Thyroid gland (tissue), 4 donors: ENCODE data around the gene HOTAIR. TPM values are rescaled to one million over a fixed set of nuclear protein-coding genes. Genes with fewer than 3 reads are reported as not detected.

Source experiments
- DNase-seq, 2 donors: peaks; one replicate each; pipeline ENCODE4 v3.0.0-alpha.2; 2019
- H3K27ac ChIP-seq, 3 donors: fragments of 200-600 bp; sonication (generic); 1 replicate in 2 of 3; 2 replicates in 1 of 3; pipeline ENCODE4 v1.5.1; 2016 to 2019; ENCODE audit warnings: mild to moderate bottlenecking in 1 of 3, moderate library complexity in 1 of 3
- H3K27me3 ChIP-seq: fragments of 200-600 bp; sonication (generic); one replicate; pipeline ENCODE4 v1.5.1; 2019
- H3K36me3 ChIP-seq, 2 donors: fragments of 200-600 bp; sonication (generic); one replicate each; pipeline ENCODE4 v1.5.1; 2016 to 2019
- H3K4me1 ChIP-seq, 2 donors: fragments of 200-600 bp; sonication (generic); one replicate each; pipeline ENCODE4 v1.5.1; 2017 to 2019
- H3K4me3 ChIP-seq, 3 donors: fragments of 200-600 bp; sonication (generic); replicated peaks in 1 of 3; 1 replicate in 2 of 3; 2 replicates in 1 of 3; pipeline ENCODE4 v1.5.1; 2016; ENCODE audit warnings: mild to moderate bottlenecking in 1 of 3
- H3K9me3 ChIP-seq: fragments of 200-600 bp; sonication (generic); one replicate; pipeline ENCODE4 v1.5.1; 2017
- CTCF ChIP-seq, 6 experiments: fragments of 200-600 bp in 3 of 6; fragments of 450-650 bp in 3 of 6; sonication (generic) in 3 of 6; IDR thresholded peaks; one replicate each; pipeline ENCODE4 v1.5.1; 2016 to 2019; ENCODE audit warnings: antibody characterized with exemption in 6 of 6, mild to moderate bottlenecking in 2 of 6, inconsistent platforms in 1 of 6, moderate library complexity in 1 of 6
- POLR2A ChIP-seq, 2 donors: fragments of 450-650 bp; IDR thresholded peaks; one replicate each; pipeline ENCODE4 v1.6.1; 2017; ENCODE audit warnings: antibody characterized with exemption in 2 of 2, mild to moderate bottlenecking in 2 of 2, moderate library complexity in 1 of 2
- WGBS, 2 donors: methylation state at CpG; one replicate each; pipeline ENCODE4 v1.1.5; 2017; 5-methylcytosine and 5-hydroxymethylcytosine counted together
- intact Hi-C: fragments of 100-400 bp; cut with DNase I; formaldehyde crosslinking; loops from one replicate; pipeline ENCODE4 v1.15.1; 2023
- total RNA-seq, 4 donors: library from RNA; depleted of rRNA; stranded (reverse); fragments of >200 nt; gene quantifications; one replicate each; pipeline ENCODE4 v1.2.3, GENCODE V29; 2016

Gene HOTAIR
- total RNA-seq, 4 donors from 2014 or later: not detected

GRCh38 chr12:53985994-53986685 is 11.4 kb upstream of the HOTAIR start:
- DNase-seq: no peak
- intact Hi-C loops: loop anchor here (10.0 kb wide), 1 partner anchor 221 kb away; no protein-coding TSS in a partner anchor
- H3K9me3 ChIP-seq: no peaks in the 10 kb centered on the region
- H3K27ac ChIP-seq: no peak overlapping the region
- peak overlapping the region in 1 of 3 donors; percentile 0 for H3K4me3 ChIP-seq
- H3K27me3 ChIP-seq: peaks cover 89% of the 10 kb centered on the region
- peaks cover 17 to 18% of the 10 kb centered on the region in 2 donors for H3K4me1 ChIP-seq
- TF ChIP-seq POLR2A (IDR thresholded peaks at IDR 0.05) (no peak), CTCF (IDR thresholded peaks at IDR 0.05) (no peak)
- H3K36me3 ChIP-seq: no peaks in the 10 kb centered on the region
- WGBS, 2 donors: 5 to 7% methylated on average over 20 to 35 of the region's 50 CpGs

- DNase-seq: no peak
- intact Hi-C loops: loop anchor here (10.0 kb wide), 1 partner anchor 221 kb away; no protein-coding TSS in a partner anchor
- no peak for TF ChIP-seq POLR2A (IDR thresholded peaks at IDR 0.05)
- TF ChIP-seq CTCF (IDR thresholded peaks at IDR 0.05): no peak
- Histone ChIP-seq H3K36me3 (no peaks in the 10 kb centered on the region), H3K4me1 (peaks cover 17 to 18% of the 10 kb centered on the region in 2 donors), H3K27me3 (peaks cover 89% of the 10 kb centered on the region), H3K9me3 (no peaks in the 10 kb centered on the region), H3K4me3 (peak overlapping the region in 1 of 3 donors; percentile 0), H3K27ac (no peak overlapping the region)
- WGBS, 2 donors: 5 to 40% methylated on average over 1 to 4 of the region's 21 CpGs
These were observed 10.9 kb upstream of the HOTAIR start for GRCh38 chr12:53985692-53985993.

- no peak within 1 kb of the TSS for H3K27ac ChIP-seq
- no peak for TF ChIP-seq POLR2A (IDR thresholded peaks at IDR 0.05)
- TF ChIP-seq CTCF (IDR thresholded peaks at IDR 0.05): peak in 3 of 6 experiments; percentile 12 to 38 (median 27)
- DNase-seq: peak; percentile 57 to 65
- H3K4me3 ChIP-seq: peak within 1 kb of the TSS in 1 of 3 donors; percentile 0
- H3K36me3 ChIP-seq: no peaks in the 10 kb centered on the region
- intact Hi-C loops: loop anchor here (10.0 kb wide), 1 partner anchor 220 kb away; no protein-coding TSS in a partner anchor
- H3K27me3 ChIP-seq: peaks cover 89% of the 10 kb centered on the region
- H3K4me1 ChIP-seq: peaks cover 17 to 18% of the 10 kb centered on the region in 2 donors
- WGBS, 2 donors: 8 to 9% methylated on average over 42 to 47 of the region's 55 CpGs
- no peaks in the 10 kb centered on the region for H3K9me3 ChIP-seq
These were observed 10.3 kb upstream of the HOTAIR start, which contains the start of gene HOXC10 for GRCh38 chr12:53984901-53985691. TSS of gene HOXC10 (plus strand) at chr12:53985146. CDS start at chr12:53985260, 114 bp downstream.

- intact Hi-C loops: loop anchor here (10.0 kb wide), 1 partner anchor 219 kb away; no protein-coding TSS in a partner anchor
- H3K9me3 ChIP-seq: no peaks in the 10 kb centered on the region
- DNase-seq: no peak
- no peak overlapping the region for H3K27ac ChIP-seq
- H3K4me1 ChIP-seq: peaks cover 17 to 18% of the 10 kb centered on the region in 2 donors
- no peak overlapping the region for H3K4me3 ChIP-seq
- H3K36me3 ChIP-seq: no peaks in the 10 kb centered on the region
- WGBS, 2 donors: 6 to 8% methylated on average over 29 to 30 of the region's 30 CpGs
- TF ChIP-seq CTCF (IDR thresholded peaks at IDR 0.05): no peak
- TF ChIP-seq POLR2A (IDR thresholded peaks at IDR 0.05): no peak
- H3K27me3 ChIP-seq: peaks cover 94% of the 10 kb centered on the region
These were observed 9.3 kb upstream of the HOTAIR start for GRCh38 chr12:53983950-53984572.
